OCI-LY7 (cell line): ENCODE data around the gene PLA2G15. TPM values are rescaled to one million over a fixed set of nuclear protein-coding genes. Genes with fewer than 3 reads are reported as not detected.

Experiments used
- BruUV-seq: library from RNA; stranded (reverse); fragments of 400-500 nt; replicated peaks from 2 replicates; lab custom pipeline; 2021; lab: Mats Ljungman, UMichigan
- CTCF ChIA-PET: fragments of 300-600 bp; sonication (Branson Sonifier 250); formaldehyde crosslinking; loops from one replicate; lab custom pipeline; 2022; ENCODE audit warnings: antibody characterized with exemption; ENCODE audit not compliant: unreplicated experiment; lab: Charles Lee
- POLR2A ChIA-PET: fragments of 300-600 bp; sonication (Branson Sonifier 250); formaldehyde crosslinking; loops from one replicate; lab custom pipeline; 2022; ENCODE audit warnings: antibody characterized with exemption; lab: Charles Lee
- DNase-seq: peaks from one replicate; pipeline ENCODE4 v3.0.0-alpha.2; 2015; ENCODE audit warnings: low spot score
- H2AFZ ChIP-seq: fragments of 200-600 bp; sonication (generic), shearing (Covaris generic); 2 replicates; pipeline ENCODE4 v1.6.1; 2014; ENCODE audit warnings: mild to moderate bottlenecking, antibody characterized with exemption, low read length, moderate library complexity
- H3K27ac ChIP-seq: fragments of 200-600 bp; sonication (generic); 2 replicates; pipeline ENCODE4 v1.5.1; 2014; ENCODE audit warnings: mixed run types, low read depth, mild to moderate bottlenecking, moderate library complexity, low read length, inconsistent platforms; ENCODE audit not compliant: poor library complexity, severe bottlenecking
- H3K36me3 ChIP-seq: fragments of 200-600 bp; sonication (generic); 2 replicates; pipeline ENCODE4 v1.6.1; 2014; ENCODE audit warnings: mild to moderate bottlenecking, antibody characterized with exemption, low read length, moderate library complexity, mixed read lengths; ENCODE audit not compliant: insufficient read depth
- H3K4me1 ChIP-seq: fragments of 200-600 bp; sonication (generic); 2 replicates; pipeline ENCODE4 v1.5.1; 2014; ENCODE audit warnings: mild to moderate bottlenecking, low read length; ENCODE audit not compliant: insufficient read depth, poor library complexity, severe bottlenecking
- H3K4me2 ChIP-seq: fragments of 200-600 bp; sonication (generic); 2 replicates; pipeline ENCODE4 v1.6.1; 2014; ENCODE audit warnings: mild to moderate bottlenecking, low read length
- H3K4me3 ChIP-seq: fragments of 200-600 bp; sonication (generic); 2 replicates; pipeline ENCODE4 v1.5.1; 2014; ENCODE audit warnings: mild to moderate bottlenecking, low read depth, low read length; ENCODE audit not compliant: poor library complexity, severe bottlenecking
- H3K79me2 ChIP-seq: fragments of 200-600 bp; sonication (generic); 2 replicates; pipeline ENCODE4 v1.6.1; 2016; ENCODE audit warnings: low read depth, mild to moderate bottlenecking, low read length, moderate library complexity, mixed read lengths; ENCODE audit not compliant: insufficient read depth
- H3K9me2 ChIP-seq: fragments of 200-600 bp; sonication (generic); 2 replicates; pipeline ENCODE4 v1.6.1; 2016; ENCODE audit warnings: mild to moderate bottlenecking, low read length, mixed read lengths; ENCODE audit not compliant: insufficient read depth
- H3K9me3 ChIP-seq: fragments of 200-600 bp; sonication (generic); 2 replicates; pipeline ENCODE4 v1.6.1; 2014; ENCODE audit warnings: mild to moderate bottlenecking, mixed run types, low read length, mixed read lengths
- H4K20me1 ChIP-seq: fragments of 200-600 bp; sonication (generic); 2 replicates; pipeline ENCODE4 v1.6.1; 2014; ENCODE audit warnings: mild to moderate bottlenecking, antibody characterized with exemption, low read length, moderate library complexity, mixed read lengths; ENCODE audit not compliant: insufficient read depth
- EZH2phosphoT487 ChIP-seq: fragments of 200-600 bp; sonication (generic); IDR thresholded peaks from 2 replicates; pipeline ENCODE4 v1.6.1; 2018; ENCODE audit warnings: low read depth, borderline replicate concordance, mild to moderate bottlenecking, mixed run types, antibody characterized with exemption, low read length, moderate library complexity, mixed read lengths
- intact Hi-C: fragments of 100-400 bp; cut with micrococcal nuclease; formaldehyde crosslinking; loops from one replicate; pipeline ENCODE4 v1.10.0; 2022; ENCODE audit not compliant: unreplicated experiment
- total RNA-seq, 2 experiments: library from RNA; depleted of rRNA in 1 of 2; stranded (reverse); fragments of >200 nt in 1 of 2; shearing (Covaris generic) in 1 of 2; gene quantifications; 2 replicates each; pipeline ENCODE4 v1.2.3, GENCODE V29; 2014 to 2022
- TF ChIP-seq, protein P1 (sequence below): fragments of 200-600 bp; sonication (generic); conservative IDR thresholded peaks from 2 replicates; pipeline ENCODE4 v1.5.1; 2014; ENCODE audit warnings: mild to moderate bottlenecking, antibody characterized with exemption, low read length, moderate library complexity, mixed read lengths

PLA2G15 gene
- total RNA-seq, 2 experiments from 2014 or later, result 27.5 to 46.2 TPM

DNA sequence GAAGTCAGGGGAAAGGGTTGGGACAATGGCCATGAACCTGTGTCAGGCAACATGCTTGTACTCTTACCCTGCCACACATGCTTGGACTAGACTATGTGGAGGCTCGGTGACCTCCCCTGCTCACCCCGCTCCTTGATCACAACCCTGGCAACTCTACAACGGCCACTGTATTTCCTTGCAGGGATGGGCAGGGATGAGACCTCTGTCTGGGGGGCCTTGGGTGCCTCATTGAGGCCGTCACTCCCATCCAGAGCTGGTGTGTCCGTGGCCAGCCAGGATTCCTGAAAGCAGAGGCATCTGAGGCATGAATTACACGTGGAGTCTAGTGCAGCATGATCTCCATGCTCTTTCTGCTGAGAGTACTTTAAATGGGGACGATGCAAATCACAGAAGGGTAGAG lies 948 bp downstream of the PLA2G15 start:
- H3K9me3 ChIP-seq, result no peaks in the 10 kb centered on the region
- no TSS peak for BruUV-seq
- no peak for DNase-seq
- CTCF ChIA-PET, result interaction anchor here (0.8 to 1.8 kb wide), 2 partner anchors 11 kb away, joined by 3 to 4 read pairs; no protein-coding TSS in a partner anchor
- H3K79me2 ChIP-seq, result peaks cover 21% of the 10 kb centered on the region; the same call in 1 of the 2 replicates
- intact Hi-C loops, result no loop called here
- POLR2A ChIA-PET, result interaction anchor here (0.7 to 2.6 kb wide), 4 partner anchors 12 to 323 kb away, joined by 3 to 13 read pairs (median 3); no protein-coding TSS in a partner anchor
- H3K27ac ChIP-seq, result no peak overlapping the region
- peaks cover 25% of the 10 kb centered on the region for H3K36me3 ChIP-seq
- no peak overlapping the region for H2AFZ ChIP-seq
- peaks cover 43% of the 10 kb centered on the region for H3K4me1 ChIP-seq
- peak overlapping the region; percentile 90 for H3K4me2 ChIP-seq
- H3K9me2 ChIP-seq, result no peaks in the 10 kb centered on the region
- no peak for TF ChIP-seq EZH2phosphoT487
- TF ChIP-seq, protein P1, sequence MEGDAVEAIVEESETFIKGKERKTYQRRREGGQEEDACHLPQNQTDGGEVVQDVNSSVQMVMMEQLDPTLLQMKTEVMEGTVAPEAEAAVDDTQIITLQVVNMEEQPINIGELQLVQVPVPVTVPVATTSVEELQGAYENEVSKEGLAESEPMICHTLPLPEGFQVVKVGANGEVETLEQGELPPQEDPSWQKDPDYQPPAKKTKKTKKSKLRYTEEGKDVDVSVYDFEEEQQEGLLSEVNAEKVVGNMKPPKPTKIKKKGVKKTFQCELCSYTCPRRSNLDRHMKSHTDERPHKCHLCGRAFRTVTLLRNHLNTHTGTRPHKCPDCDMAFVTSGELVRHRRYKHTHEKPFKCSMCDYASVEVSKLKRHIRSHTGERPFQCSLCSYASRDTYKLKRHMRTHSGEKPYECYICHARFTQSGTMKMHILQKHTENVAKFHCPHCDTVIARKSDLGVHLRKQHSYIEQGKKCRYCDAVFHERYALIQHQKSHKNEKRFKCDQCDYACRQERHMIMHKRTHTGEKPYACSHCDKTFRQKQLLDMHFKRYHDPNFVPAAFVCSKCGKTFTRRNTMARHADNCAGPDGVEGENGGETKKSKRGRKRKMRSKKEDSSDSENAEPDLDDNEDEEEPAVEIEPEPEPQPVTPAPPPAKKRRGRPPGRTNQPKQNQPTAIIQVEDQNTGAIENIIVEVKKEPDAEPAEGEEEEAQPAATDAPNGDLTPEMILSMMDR, result no peak
- no peaks in the 10 kb centered on the region for H4K20me1 ChIP-seq
- peak overlapping the region; percentile 80 for H3K4me3 ChIP-seq

- no peaks in the 10 kb centered on the region for H4K20me1 ChIP-seq
- no peak for DNase-seq
- H3K27ac ChIP-seq, result no peak overlapping the region
- peaks cover 27% of the 10 kb centered on the region for H3K36me3 ChIP-seq
- H3K9me3 ChIP-seq, result no peaks in the 10 kb centered on the region
- ChIA-PET POLR2A (interaction anchor here (0.6 to 0.8 kb wide), 4 partner anchors 27 to 324 kb away, joined by 3 read pairs; no protein-coding TSS in a partner anchor), CTCF (interaction anchor here (0.8 kb wide), 1 partner anchor 11 kb away, joined by 3 read pairs; no protein-coding TSS in a partner anchor)
- peak overlapping the region; percentile 80 for H3K4me3 ChIP-seq
- H3K4me1 ChIP-seq, result peaks cover 49% of the 10 kb centered on the region
- no TSS peak for BruUV-seq
- TF ChIP-seq, protein P1, result no peak
- TF ChIP-seq EZH2phosphoT487, result no peak
- intact Hi-C loops, result no loop called here
- no peak overlapping the region for H2AFZ ChIP-seq
- H3K79me2 ChIP-seq, result peaks cover 21% of the 10 kb centered on the region; the same call in 1 of the 2 replicates
- no peaks in the 10 kb centered on the region for H3K9me2 ChIP-seq
- peak overlapping the region; percentile 90 for H3K4me2 ChIP-seq
These were observed 1.5 kb downstream of the PLA2G15 start for GRCh38 chr16:68246666-68247065.

- Histone ChIP-seq H3K27ac (no peak overlapping the region), H3K9me2 (no peaks in the 10 kb centered on the region), H3K79me2 (peaks cover 21% of the 10 kb centered on the region; the same call in 1 of the 2 replicates), H3K36me3 (peaks cover 31% of the 10 kb centered on the region), H3K4me2 (peak overlapping the region; percentile 90), H3K4me3 (peak overlapping the region; percentile 80), H2AFZ (no peak overlapping the region), H3K4me1 (peaks cover 56% of the 10 kb centered on the region), H3K9me3 (no peaks in the 10 kb centered on the region), H4K20me1 (no peaks in the 10 kb centered on the region)
- BruUV-seq, result no TSS peak
- intact Hi-C loops, result no loop called here
- TF ChIP-seq, protein P1, result no peak
- no peak for TF ChIP-seq EZH2phosphoT487
- ChIA-PET CTCF (no interaction called here), POLR2A (interaction anchor here (1.1 kb wide), 1 partner anchor 10 kb away, joined by 5 read pairs; no protein-coding TSS in a partner anchor)
- no peak for DNase-seq
These were observed 2.2 kb downstream of the PLA2G15 start for GRCh38 chr16:68247400-68247799.
